ENCODE data around the gene FASN.

DNA sequence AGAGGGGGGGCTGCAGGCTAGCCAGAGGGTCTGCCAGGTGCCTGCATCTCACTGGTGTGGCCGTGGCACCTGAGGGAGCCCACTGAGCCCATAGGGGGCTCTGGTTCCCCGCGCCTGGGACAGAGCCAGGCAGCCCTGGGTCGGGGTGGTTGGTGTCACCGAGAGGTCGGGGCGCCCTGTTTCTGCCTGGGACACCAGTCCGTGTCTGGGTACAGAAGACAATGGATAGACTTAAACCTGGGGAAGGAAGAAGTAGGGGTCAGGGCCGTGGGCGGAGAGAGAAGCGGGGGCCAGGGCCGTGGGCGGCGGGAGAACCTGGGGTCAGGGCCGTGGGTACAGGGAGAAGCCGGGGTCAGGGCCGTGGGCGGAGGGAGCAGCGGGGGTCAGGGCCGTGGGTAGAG lies 49.5 kb downstream of the FASN start:
- TF ChIP-seq CTCF (IDR thresholded peaks at IDR 0.05) (no peak), POLR2A (IDR thresholded peaks at IDR 0.05) (no peak)

All from body of pancreas (tissue), 4 donors.